ENCODE measurements around the gene CANT1. TPM values are rescaled to one million over a fixed set of nuclear protein-coding genes. Genes with fewer than 3 reads are reported as not detected.

CANT1 gene
- 10 to 100 TPM; 57.5 to 61.8 TPM for total RNA-seq
- 50.7 TPM for polyA plus RNA-seq (2013, experiment 1 of 2)
- polyA plus RNA-seq (2013, experiment 2 of 2): 48.7 TPM
- long read RNA-seq, experiment 1, partial matches to known transcripts: 6 of 21 reads
- long read RNA-seq, experiment 1, other reads (novel, unspliced or antisense): 10 of 21 reads
- long read RNA-seq, experiment 2, transcript CANT1-202 (5 exons, 3,252 nt): minor isoform, 30 of 97 reads
- long read RNA-seq, experiment 2, transcript CANT1-201 (4 exons, 3,534 nt): major isoform, 40 of 97 reads
- long read RNA-seq, experiment 2, partial matches to known transcripts: 10 of 97 reads
- long read RNA-seq, experiment 2, other reads (novel, unspliced or antisense): 11 of 97 reads
- long read RNA-seq, experiment 3, transcript CANT1-201 (4 exons, 3,534 nt): minor isoform, 16 of 70 reads
- long read RNA-seq, experiment 3, transcript CANT1-202 (5 exons, 3,252 nt): major isoform, 19 of 70 reads
- long read RNA-seq, experiment 3, partial matches to known transcripts: 3 of 70 reads
- long read RNA-seq, experiment 3, other reads (novel, unspliced or antisense): 27 of 70 reads
- long read RNA-seq, experiment 4, partial matches to known transcripts: 2 of 10 reads
- long read RNA-seq, experiment 4, other reads (novel, unspliced or antisense): 8 of 10 reads

- Mint-ChIP-seq H3K36me3 (ENCODE audit: low read depth) (peaks cover 8% of the 10 kb centered on the region), H3K9me3 (peaks cover 40% of the 10 kb centered on the region), H3K4me3 (peak within 1 kb of the TSS; percentile 81), H3K27ac (peak within 1 kb of the TSS; percentile 88), H3K4me1 (peaks cover 13% of the 10 kb centered on the region), H3K27me3 (ENCODE audit: insufficient read depth) (peaks cover 41% of the 10 kb centered on the region)
- Histone ChIP-seq H3K4me3 (ENCODE audit: low read length) (peak within 1 kb of the TSS; percentile 84), H3K36me3 (ENCODE audit: control insufficient read depth, insufficient read depth, low read length) (peaks cover 10% of the 10 kb centered on the region), H3K27me3 (ENCODE audit: control insufficient read depth, insufficient read depth, low read length, poor library complexity, severe bottlenecking) (no peaks in the 10 kb centered on the region), H3K27ac (ENCODE audit: low read depth, low read length) (no peak within 1 kb of the TSS), H3K9ac (ENCODE audit: extremely low read depth, low read length, poor library complexity, severe bottlenecking) (peak within 1 kb of the TSS; percentile 59), H3K4me1 (ENCODE audit: control insufficient read depth, insufficient read depth, low read length) (peaks cover 3% of the 10 kb centered on the region), H3K9me3 (ENCODE audit: control insufficient read depth, low read length) (peaks cover 27% of the 10 kb centered on the region)
- peak; percentile 95 for DNase-seq
- 9 to 16% methylated on average over 32 to 73 of the region's 73 CpGs for WGBS, 2 experiments (ENCODE audit: insufficient coverage in 1 of 2, insufficient read length in 1 of 2)
- TF ChIP-seq, protein P1, sequence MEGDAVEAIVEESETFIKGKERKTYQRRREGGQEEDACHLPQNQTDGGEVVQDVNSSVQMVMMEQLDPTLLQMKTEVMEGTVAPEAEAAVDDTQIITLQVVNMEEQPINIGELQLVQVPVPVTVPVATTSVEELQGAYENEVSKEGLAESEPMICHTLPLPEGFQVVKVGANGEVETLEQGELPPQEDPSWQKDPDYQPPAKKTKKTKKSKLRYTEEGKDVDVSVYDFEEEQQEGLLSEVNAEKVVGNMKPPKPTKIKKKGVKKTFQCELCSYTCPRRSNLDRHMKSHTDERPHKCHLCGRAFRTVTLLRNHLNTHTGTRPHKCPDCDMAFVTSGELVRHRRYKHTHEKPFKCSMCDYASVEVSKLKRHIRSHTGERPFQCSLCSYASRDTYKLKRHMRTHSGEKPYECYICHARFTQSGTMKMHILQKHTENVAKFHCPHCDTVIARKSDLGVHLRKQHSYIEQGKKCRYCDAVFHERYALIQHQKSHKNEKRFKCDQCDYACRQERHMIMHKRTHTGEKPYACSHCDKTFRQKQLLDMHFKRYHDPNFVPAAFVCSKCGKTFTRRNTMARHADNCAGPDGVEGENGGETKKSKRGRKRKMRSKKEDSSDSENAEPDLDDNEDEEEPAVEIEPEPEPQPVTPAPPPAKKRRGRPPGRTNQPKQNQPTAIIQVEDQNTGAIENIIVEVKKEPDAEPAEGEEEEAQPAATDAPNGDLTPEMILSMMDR (conservative IDR thresholded peaks at IDR 0.05): no peak
Measured at GRCh38 chr17:79009397-79010303, at the start of gene CANT1. Gene CANT1, minus strand, starts transcription at chr17:79009764. Its CDS starts 12,142 bp downstream, at chr17:78997622.

DNA sequence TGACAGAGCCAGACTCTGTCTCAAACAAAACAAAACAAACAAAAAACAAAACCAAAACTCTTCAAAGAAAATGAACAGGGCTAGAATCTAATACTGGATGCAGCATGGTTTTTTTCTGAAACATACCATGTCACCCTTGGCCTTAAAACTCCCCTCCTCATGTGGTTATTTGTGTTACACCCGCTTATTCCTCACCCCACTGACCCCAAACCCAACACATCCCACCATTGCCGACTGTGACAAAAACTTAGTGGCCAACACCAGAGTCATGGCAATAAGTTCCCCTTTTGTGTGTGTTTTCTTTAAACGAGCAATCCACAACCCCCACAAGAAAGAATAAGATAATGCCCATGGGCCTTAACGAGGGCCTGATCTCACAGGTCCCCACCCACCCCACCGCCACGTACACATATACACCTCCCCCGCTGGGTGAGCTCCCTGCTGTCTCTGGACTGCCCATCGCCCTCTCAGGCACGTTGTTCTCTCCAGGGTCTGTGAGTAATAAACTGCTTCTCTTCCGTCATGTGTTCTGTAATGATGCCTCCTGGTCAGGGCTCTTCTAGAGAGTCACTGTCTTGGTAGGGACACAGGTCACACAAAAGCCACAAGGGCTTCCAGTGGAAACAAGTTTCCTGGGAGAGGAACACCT is 48.3 kb upstream of the CANT1 start:
- Histone ChIP-seq H3K4me3 (ENCODE audit: low read length) (no peak overlapping the region), H3K9ac (ENCODE audit: extremely low read depth, low read length, poor library complexity, severe bottlenecking) (no peak overlapping the region), H3K9me3 (ENCODE audit: control insufficient read depth, low read length) (peaks cover 5% of the 10 kb centered on the region), H3K27me3 (ENCODE audit: control insufficient read depth, insufficient read depth, low read length, poor library complexity, severe bottlenecking) (no peaks in the 10 kb centered on the region), H3K36me3 (ENCODE audit: control insufficient read depth, insufficient read depth, low read length) (no peaks in the 10 kb centered on the region), H3K4me1 (ENCODE audit: control insufficient read depth, insufficient read depth, low read length) (no peaks in the 10 kb centered on the region), H3K27ac (ENCODE audit: low read depth, low read length) (no peak overlapping the region)
- TF ChIP-seq, protein P1 (conservative IDR thresholded peaks at IDR 0.05): no peak
- Mint-ChIP-seq H3K9me3 (peaks cover 26% of the 10 kb centered on the region), H3K4me1 (no peaks in the 10 kb centered on the region), H3K27ac (no peak overlapping the region), H3K36me3 (ENCODE audit: low read depth) (peaks cover 2% of the 10 kb centered on the region), H3K4me3 (no peak overlapping the region), H3K27me3 (ENCODE audit: insufficient read depth) (peaks cover 14% of the 10 kb centered on the region)
- 87 to 88% methylated on average over 5 to 10 of the region's 10 CpGs for WGBS, 2 experiments (ENCODE audit: insufficient coverage in 1 of 2, insufficient read length in 1 of 2)
- DNase-seq: no peak

DNA sequence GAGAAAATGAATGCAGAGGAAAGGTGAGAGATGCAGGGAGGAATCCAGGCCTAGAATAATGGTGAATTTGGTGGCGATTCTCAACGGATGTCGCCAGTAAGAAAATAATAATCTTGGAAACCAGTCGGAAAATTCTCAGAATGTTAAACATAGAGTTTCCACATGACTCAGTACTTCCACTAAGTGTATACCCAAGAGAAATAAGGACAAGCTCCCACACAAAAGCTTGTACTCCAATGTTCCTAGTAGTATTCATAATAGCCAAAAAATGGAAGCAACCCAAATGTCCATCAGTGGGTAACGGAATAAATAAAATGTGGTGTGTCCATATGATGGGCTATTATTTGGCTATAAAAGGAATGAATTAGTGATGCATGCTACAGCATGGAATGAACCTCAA is 45.6 kb upstream of the CANT1 start:
- Mint-ChIP-seq H3K4me1 (no peaks in the 10 kb centered on the region), H3K27ac (no peak overlapping the region), H3K4me3 (no peak overlapping the region), H3K27me3 (ENCODE audit: insufficient read depth) (peaks cover 23% of the 10 kb centered on the region), H3K36me3 (ENCODE audit: low read depth) (peaks cover 7% of the 10 kb centered on the region), H3K9me3 (peaks cover 38% of the 10 kb centered on the region)
- H3K4me1 ChIP-seq (ENCODE audit: control insufficient read depth, insufficient read depth, low read length): no peaks in the 10 kb centered on the region
- DNase-seq: no peak
- no peaks in the 10 kb centered on the region for H3K27me3 ChIP-seq (ENCODE audit: control insufficient read depth, insufficient read depth, low read length, poor library complexity, severe bottlenecking)
- 94 to 95% methylated on average over 5 of the region's 5 CpGs for WGBS, 2 experiments (ENCODE audit: insufficient coverage in 1 of 2, insufficient read length in 1 of 2)
- no peak overlapping the region for H3K9ac ChIP-seq (ENCODE audit: extremely low read depth, low read length, poor library complexity, severe bottlenecking)
- no peaks in the 10 kb centered on the region for H3K36me3 ChIP-seq (ENCODE audit: control insufficient read depth, insufficient read depth, low read length)
- H3K27ac ChIP-seq (ENCODE audit: low read depth, low read length): no peak overlapping the region
- TF ChIP-seq, protein P1 (conservative IDR thresholded peaks at IDR 0.05): no peak
- no peak overlapping the region for H3K4me3 ChIP-seq (ENCODE audit: low read length)
- H3K9me3 ChIP-seq (ENCODE audit: control insufficient read depth, low read length): peaks cover 5% of the 10 kb centered on the region

Measured in endodermal cell (in vitro differentiated cells).